ENCODE results near the gene CEBPE. TPM values are rescaled to one million over a fixed set of nuclear protein-coding genes. Genes with fewer than 3 reads are reported as not detected.
A peak's percentile ranks its signal among the peaks of the same experiment; 100 is the strongest.

The CEBPE gene
- total RNA-seq, 6 experiments from 2014 or later = 0.13 to 0.18 TPM; not detected in 4

DNA sequence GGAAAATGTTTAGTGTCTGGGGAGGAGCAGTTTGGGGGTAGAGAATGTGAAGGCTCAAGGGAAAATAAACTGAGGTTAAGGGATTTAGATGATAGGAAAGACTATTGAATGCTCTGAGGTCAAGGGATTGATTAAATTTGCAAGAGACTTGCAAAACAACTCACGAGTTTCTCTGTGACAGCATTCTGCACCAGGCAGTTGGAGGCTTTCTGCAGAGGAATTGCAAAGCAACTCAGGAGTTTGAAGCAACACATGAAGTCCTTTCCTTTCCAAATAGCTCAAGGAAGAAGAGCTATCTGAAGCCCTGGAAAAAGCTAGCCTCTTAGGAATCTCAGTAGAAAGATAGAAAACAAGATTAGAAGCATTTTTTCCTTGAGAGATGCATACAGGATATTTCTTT, 40.5 kb upstream of the CEBPE start:
- intact Hi-C loops (cut with DNase I) = no loop called here
- ATAC-seq (no peak), DNase-seq (no peak)
- no peaks in the 10 kb centered on the region for H3K36me3 ChIP-seq
- TF ChIP-seq, protein P1, sequence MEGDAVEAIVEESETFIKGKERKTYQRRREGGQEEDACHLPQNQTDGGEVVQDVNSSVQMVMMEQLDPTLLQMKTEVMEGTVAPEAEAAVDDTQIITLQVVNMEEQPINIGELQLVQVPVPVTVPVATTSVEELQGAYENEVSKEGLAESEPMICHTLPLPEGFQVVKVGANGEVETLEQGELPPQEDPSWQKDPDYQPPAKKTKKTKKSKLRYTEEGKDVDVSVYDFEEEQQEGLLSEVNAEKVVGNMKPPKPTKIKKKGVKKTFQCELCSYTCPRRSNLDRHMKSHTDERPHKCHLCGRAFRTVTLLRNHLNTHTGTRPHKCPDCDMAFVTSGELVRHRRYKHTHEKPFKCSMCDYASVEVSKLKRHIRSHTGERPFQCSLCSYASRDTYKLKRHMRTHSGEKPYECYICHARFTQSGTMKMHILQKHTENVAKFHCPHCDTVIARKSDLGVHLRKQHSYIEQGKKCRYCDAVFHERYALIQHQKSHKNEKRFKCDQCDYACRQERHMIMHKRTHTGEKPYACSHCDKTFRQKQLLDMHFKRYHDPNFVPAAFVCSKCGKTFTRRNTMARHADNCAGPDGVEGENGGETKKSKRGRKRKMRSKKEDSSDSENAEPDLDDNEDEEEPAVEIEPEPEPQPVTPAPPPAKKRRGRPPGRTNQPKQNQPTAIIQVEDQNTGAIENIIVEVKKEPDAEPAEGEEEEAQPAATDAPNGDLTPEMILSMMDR (IDR thresholded peaks at IDR 0.05) = no peak
- TF ChIP-seq POLR2A (IDR thresholded peaks at IDR 0.05) = no peak
- no peak overlapping the region for H3K4me3 ChIP-seq
- H3K4me1 ChIP-seq = peaks cover 0 to 4% (median 0%) of the 10 kb centered on the region in 4 donors
- 17% methylated on average over 1 of the region's 1 CpG for WGBS (ENCODE audit: insufficient coverage, low coverage, low lambda C conversion rate, missing lambda C conversion rate)
- H3K27me3 ChIP-seq = no peaks in the 10 kb centered on the region
- no peaks in the 10 kb centered on the region for H3K9me3 ChIP-seq
- H3K27ac ChIP-seq = no peak overlapping the region

DNA sequence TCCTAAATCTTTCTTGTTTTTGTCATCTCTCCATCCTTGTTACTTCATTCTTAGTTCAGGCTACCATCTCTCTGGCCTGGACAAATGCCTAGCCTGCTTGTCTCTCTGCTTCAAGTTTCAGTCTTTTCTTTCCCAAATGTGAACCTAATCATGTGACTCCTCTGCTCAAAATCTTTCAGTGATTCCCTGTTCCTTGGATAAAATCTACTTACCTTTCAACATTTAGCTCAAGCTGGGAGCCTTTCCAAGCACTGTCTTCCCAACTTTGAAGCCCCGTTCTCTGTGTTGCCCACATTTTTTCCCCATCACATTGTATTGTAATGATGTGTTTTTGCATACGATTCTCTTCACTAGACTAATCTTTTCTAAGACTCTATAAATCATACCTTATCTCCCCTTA, 39.7 kb upstream of the CEBPE start:
- intact Hi-C loops (cut with DNase I) = no loop called here
- Histone ChIP-seq H3K4me3 (no peak overlapping the region), H3K27me3 (no peaks in the 10 kb centered on the region), H3K4me1 (peaks cover 0 to 4% (median 0%) of the 10 kb centered on the region in 4 donors), H3K9me3 (no peaks in the 10 kb centered on the region), H3K36me3 (no peaks in the 10 kb centered on the region), H3K27ac (no peak overlapping the region)
- WGBS (ENCODE audit: insufficient coverage, low coverage, low lambda C conversion rate, missing lambda C conversion rate) = 60% methylated on average over 2 of the region's 2 CpGs
- DNase-seq (no peak), ATAC-seq (no peak)
- TF ChIP-seq, protein P1 (IDR thresholded peaks at IDR 0.05) = no peak
- TF ChIP-seq POLR2A (IDR thresholded peaks at IDR 0.05) = no peak

DNA sequence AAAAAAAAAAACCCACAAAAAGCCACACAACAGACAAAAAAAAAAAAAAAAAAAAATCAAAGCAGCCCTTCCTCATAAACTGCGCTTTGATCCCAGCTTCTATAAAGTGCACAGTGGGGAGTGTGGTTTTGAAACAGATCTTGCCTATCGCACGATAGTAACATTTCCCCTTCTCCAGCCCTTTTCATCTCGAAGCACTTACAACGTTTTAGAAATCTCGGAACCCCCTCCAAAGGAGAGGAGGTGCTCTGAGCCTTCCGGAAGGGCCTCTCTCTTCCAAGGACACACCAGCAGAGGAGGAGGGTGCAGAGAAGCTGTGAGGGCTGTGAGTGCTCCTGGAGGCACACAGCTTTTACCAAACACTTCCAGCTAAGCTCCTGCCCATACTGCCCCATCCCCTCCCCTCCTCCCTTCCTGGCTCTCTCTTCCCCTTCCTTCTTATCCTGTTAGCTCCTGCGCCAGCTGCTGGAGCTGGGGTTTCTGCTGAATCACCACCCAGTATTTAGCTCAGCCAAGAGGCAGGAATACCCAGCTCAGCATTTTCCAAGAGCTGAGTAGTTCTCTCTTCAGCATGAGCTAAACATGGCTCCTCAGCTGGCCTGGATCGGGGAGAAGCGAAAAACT, 36.0 kb upstream of the CEBPE start:
- H3K36me3 ChIP-seq = no peaks in the 10 kb centered on the region
- peak overlapping the region in 2 of 3 donors; percentile 3 to 39 for H3K27ac ChIP-seq
- 31% methylated on average over 10 of the region's 10 CpGs for WGBS (ENCODE audit: insufficient coverage, low coverage, low lambda C conversion rate, missing lambda C conversion rate)
- DNase-seq = peak in 1 of 3 donors; percentile 41
- TF ChIP-seq, protein P1 (IDR thresholded peaks at IDR 0.05) = no peak
- TF ChIP-seq POLR2A (IDR thresholded peaks at IDR 0.05) = no peak
- no peak overlapping the region for H3K4me3 ChIP-seq
- ATAC-seq = peak; percentile 65 to 72 (median 69)
- H3K27me3 ChIP-seq = no peaks in the 10 kb centered on the region
- intact Hi-C loops (cut with DNase I) = no loop called here
- H3K9me3 ChIP-seq = no peaks in the 10 kb centered on the region
- no peaks in the 10 kb centered on the region for H3K4me1 ChIP-seq

DNA sequence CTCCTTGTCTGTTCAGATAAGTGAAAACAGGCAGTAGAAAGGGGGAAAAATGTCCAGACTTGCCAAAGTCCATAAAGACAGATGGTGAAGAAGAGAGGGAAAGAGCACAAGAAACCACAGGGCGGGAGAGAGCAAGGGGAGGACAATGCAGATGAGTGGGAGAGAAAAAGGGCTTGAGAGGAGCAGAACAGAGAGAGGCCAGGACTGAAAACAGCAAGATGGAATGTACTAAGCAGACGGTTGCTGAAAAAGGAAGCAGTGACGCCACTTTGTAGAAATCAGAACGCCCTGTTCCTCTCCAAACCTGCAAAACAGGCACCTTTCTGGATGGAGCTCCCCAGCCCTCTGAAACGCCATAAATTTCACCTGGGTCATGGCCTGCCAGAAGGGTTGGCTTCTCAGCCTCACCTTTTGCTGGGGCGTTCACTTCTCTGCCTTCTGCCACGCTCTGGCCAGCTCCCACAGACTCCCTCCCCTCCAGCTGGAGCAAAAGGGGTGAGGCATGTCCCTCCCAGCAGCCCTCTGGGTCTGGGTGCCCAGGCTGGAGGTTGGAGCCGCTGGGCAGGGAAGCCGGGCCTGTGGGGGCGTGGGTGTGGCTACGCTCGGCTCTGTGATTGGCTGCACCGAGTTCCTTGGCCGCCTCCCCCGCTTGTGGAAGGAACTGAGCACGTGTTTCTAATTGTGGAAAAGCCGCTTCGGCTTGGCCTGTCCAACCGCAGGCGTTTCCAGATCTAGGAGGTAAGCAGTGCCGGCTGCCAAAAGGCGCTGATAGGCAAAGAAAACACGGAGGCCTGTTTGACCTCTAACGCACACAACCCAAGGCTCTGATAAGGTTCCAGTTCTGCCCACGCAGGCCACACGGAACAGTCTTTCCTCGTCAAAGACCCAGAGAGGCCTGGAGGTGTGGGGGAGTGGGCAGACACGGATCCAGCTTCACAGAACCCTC, 35.1 kb upstream of the CEBPE start:
- DNase-seq = peak; percentile 65 to 77 (median 73)
- no peak overlapping the region for H3K4me3 ChIP-seq
- peak; percentile 78 to 84 (median 80) for ATAC-seq
- TF ChIP-seq, protein P1 (IDR thresholded peaks at IDR 0.05) = no peak
- TF ChIP-seq POLR2A (IDR thresholded peaks at IDR 0.05) = peak; percentile 20
- H3K36me3 ChIP-seq = no peaks in the 10 kb centered on the region
- H3K4me1 ChIP-seq = no peaks in the 10 kb centered on the region
- no peaks in the 10 kb centered on the region for H3K27me3 ChIP-seq
- intact Hi-C loops (cut with DNase I) = no loop called here
- peak overlapping the region; percentile 3 to 43 (median 39) for H3K27ac ChIP-seq
- no peaks in the 10 kb centered on the region for H3K9me3 ChIP-seq
- 28% methylated on average over 10 of the region's 28 CpGs for WGBS (ENCODE audit: insufficient coverage, low coverage, low lambda C conversion rate, missing lambda C conversion rate)

Data from right lobe of liver (tissue), 6 donors.